ENCODE data around the gene CCS. TPM values are rescaled to one million over a fixed set of nuclear protein-coding genes. Genes with fewer than 3 reads are reported as not detected.

CCS gene
- total and polyA plus RNA-seq, 9 of the 15 experiments (the other 6 are each of a cell fraction or from before 2014, with no cell fraction given) = 1.1 to 46.6 (median 26.8) TPM

DNA sequence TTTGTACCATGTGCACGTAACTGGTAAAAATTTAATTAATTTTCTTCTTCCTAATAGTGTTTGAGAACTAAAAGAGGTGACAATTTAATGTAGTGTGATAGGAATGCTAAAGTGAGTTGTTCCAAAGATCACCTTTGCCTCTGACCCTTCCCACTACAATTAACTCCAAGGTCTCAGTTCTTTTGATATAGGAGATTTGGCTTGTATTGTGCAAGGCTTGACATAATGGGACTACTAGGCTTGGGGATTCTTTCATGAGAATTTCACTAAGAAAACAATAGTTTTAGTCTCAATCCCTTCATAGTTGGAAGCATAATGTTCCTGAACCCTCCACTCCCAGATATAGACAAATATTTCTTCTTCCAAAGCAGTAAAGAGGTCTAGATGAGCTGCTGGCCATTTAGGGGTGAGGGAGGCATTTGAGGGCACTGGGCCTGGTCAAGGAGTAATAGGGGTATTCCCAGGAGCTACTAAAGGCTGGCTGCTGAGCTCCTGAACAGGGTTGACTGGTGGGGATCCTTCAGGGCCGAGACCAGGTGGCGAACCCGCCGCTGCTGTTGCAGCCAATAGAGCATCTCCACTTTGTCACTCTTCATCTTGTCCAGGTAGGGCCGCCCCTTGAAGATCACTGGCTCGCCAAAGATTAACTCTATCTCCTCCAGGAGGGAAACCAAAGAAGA lies 2.8 kb upstream of the CCS start:
- H3K27me3 ChIP-seq (ENCODE audit: control insufficient read depth in 2 of 2, insufficient read depth in 2 of 2, low read length in 2 of 2) = peaks cover 0 to 6% of the 10 kb centered on the region in 2 experiments; a peak in 1 of 5 replicates
- H3K4me3 ChIP-seq = no peak overlapping the region
- in situ Hi-C loops (cut with MboI) (no loop called here), intact Hi-C loops (cut with micrococcal nuclease) (loop anchor here (5.0 kb wide), 1 partner anchor 87 kb away; the partner anchor contains the start of gene RBM4B)
- no peaks in the 10 kb centered on the region for H3K36me3 ChIP-seq (ENCODE audit: control insufficient read depth, insufficient read depth, low read length)
- no peaks in the 10 kb centered on the region for H3K9me3 ChIP-seq (replicated peaks; ENCODE audit: control insufficient read depth, insufficient read depth, low read depth, low read length)
- H2AFZ ChIP-seq (ENCODE audit: low read depth, low read length) = no peak overlapping the region
- no peak overlapping the region for H3K27ac ChIP-seq (ENCODE audit: extremely low read depth, low read depth, low read length)
- H3K79me2 ChIP-seq (ENCODE audit: control insufficient read depth, insufficient read depth, low read length) = peaks cover 20% of the 10 kb centered on the region
- no peak overlapping the region for H3K4me2 ChIP-seq (ENCODE audit: insufficient read depth, low read length)
- no TSS peak for BruUV-seq (replicated peaks)
- 59% methylated on average over 7 of the region's 7 CpGs for WGBS (ENCODE audit: insufficient coverage, low coverage, missing lambda C conversion rate)
- DNase-seq (ENCODE audit: extremely low read depth in 1 of 4, low spot score in 3 of 4) = no peak
- no peak for ATAC-seq
- H4K20me1 ChIP-seq (replicated peaks; ENCODE audit: control insufficient read depth, insufficient read depth, low read length) = no peaks in the 10 kb centered on the region
- CTCF ChIA-PET (ENCODE audit: low intra/inter-chr PET ratio) = no interaction called here
- TF ChIP-seq, protein P1, sequence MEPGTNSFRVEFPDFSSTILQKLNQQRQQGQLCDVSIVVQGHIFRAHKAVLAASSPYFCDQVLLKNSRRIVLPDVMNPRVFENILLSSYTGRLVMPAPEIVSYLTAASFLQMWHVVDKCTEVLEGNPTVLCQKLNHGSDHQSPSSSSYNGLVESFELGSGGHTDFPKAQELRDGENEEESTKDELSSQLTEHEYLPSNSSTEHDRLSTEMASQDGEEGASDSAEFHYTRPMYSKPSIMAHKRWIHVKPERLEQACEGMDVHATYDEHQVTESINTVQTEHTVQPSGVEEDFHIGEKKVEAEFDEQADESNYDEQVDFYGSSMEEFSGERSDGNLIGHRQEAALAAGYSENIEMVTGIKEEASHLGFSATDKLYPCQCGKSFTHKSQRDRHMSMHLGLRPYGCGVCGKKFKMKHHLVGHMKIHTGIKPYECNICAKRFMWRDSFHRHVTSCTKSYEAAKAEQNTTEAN (CRISPR knock-in tag; IDR thresholded peaks at IDR 0.05) = no peak
- TF ChIP-seq, protein P2, sequence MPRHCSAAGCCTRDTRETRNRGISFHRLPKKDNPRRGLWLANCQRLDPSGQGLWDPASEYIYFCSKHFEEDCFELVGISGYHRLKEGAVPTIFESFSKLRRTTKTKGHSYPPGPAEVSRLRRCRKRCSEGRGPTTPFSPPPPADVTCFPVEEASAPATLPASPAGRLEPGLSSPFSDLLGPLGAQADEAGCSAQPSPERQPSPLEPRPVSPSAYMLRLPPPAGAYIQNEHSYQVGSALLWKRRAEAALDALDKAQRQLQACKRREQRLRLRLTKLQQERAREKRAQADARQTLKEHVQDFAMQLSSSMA (CRISPR knock-in tag; IDR thresholded peaks at IDR 0.05) = no peak
- TF ChIP-seq, protein P3, sequence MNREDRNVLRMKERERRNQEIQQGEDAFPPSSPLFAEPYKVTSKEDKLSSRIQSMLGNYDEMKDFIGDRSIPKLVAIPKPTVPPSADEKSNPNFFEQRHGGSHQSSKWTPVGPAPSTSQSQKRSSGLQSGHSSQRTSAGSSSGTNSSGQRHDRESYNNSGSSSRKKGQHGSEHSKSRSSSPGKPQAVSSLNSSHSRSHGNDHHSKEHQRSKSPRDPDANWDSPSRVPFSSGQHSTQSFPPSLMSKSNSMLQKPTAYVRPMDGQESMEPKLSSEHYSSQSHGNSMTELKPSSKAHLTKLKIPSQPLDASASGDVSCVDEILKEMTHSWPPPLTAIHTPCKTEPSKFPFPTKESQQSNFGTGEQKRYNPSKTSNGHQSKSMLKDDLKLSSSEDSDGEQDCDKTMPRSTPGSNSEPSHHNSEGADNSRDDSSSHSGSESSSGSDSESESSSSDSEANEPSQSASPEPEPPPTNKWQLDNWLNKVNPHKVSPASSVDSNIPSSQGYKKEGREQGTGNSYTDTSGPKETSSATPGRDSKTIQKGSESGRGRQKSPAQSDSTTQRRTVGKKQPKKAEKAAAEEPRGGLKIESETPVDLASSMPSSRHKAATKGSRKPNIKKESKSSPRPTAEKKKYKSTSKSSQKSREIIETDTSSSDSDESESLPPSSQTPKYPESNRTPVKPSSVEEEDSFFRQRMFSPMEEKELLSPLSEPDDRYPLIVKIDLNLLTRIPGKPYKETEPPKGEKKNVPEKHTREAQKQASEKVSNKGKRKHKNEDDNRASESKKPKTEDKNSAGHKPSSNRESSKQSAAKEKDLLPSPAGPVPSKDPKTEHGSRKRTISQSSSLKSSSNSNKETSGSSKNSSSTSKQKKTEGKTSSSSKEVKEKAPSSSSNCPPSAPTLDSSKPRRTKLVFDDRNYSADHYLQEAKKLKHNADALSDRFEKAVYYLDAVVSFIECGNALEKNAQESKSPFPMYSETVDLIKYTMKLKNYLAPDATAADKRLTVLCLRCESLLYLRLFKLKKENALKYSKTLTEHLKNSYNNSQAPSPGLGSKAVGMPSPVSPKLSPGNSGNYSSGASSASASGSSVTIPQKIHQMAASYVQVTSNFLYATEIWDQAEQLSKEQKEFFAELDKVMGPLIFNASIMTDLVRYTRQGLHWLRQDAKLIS (CRISPR knock-in tag; IDR thresholded peaks at IDR 0.05) = no peak
- TF ChIP-seq, protein P4, sequence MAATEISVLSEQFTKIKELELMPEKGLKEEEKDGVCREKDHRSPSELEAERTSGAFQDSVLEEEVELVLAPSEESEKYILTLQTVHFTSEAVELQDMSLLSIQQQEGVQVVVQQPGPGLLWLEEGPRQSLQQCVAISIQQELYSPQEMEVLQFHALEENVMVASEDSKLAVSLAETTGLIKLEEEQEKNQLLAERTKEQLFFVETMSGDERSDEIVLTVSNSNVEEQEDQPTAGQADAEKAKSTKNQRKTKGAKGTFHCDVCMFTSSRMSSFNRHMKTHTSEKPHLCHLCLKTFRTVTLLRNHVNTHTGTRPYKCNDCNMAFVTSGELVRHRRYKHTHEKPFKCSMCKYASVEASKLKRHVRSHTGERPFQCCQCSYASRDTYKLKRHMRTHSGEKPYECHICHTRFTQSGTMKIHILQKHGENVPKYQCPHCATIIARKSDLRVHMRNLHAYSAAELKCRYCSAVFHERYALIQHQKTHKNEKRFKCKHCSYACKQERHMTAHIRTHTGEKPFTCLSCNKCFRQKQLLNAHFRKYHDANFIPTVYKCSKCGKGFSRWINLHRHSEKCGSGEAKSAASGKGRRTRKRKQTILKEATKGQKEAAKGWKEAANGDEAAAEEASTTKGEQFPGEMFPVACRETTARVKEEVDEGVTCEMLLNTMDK (IDR thresholded peaks at IDR 0.05; ENCODE audit: borderline replicate concordance, insufficient read depth, low read depth, low read length, poor library complexity, severe bottlenecking) = no peak
- no peak for TF ChIP-seq ILF3 (IDR thresholded peaks at IDR 0.05; ENCODE audit: borderline replicate concordance)
- no peak for TF ChIP-seq ZNF76 (CRISPR knock-in tag; IDR thresholded peaks at IDR 0.05; ENCODE audit: borderline replicate concordance)
- TF ChIP-seq NEUROD1 (IDR thresholded peaks at IDR 0.05; ENCODE audit: borderline replicate concordance, low read depth, low read length, partially characterized antibody) = no peak
- no peak for TF ChIP-seq ZEB2 (IDR thresholded peaks at IDR 0.05)
- no peak for TF ChIP-seq ZNF766 (CRISPR knock-in tag; conservative IDR thresholded peaks at IDR 0.05)
- no peak for TF ChIP-seq BCL6 (CRISPR knock-in tag; IDR thresholded peaks at IDR 0.05)
- no peak for TF ChIP-seq SAFB (IDR thresholded peaks at IDR 0.05; ENCODE audit: borderline replicate concordance, low read depth, low read length)
- no peak for TF ChIP-seq RBFOX2 (IDR thresholded peaks at IDR 0.05; ENCODE audit: low read depth, low read length)
- POLR2A ChIA-PET = interaction anchor here (0.7 to 1.4 kb wide), 6 partner anchors 24 to 249 kb away, joined by 3 to 5 read pairs (median 3); no protein-coding TSS in a partner anchor
- H3K9me1 ChIP-seq (ENCODE audit: control insufficient read depth, insufficient read depth, low read length) = no peaks in the 10 kb centered on the region
- no peak for FAIRE-seq
- H3K4me1 ChIP-seq (replicated peaks in 1 of 2; ENCODE audit: control insufficient read depth in 2 of 2, insufficient read depth in 2 of 2, low read length in 2 of 2) = peaks cover 24 to 35% of the 10 kb centered on the region in 2 experiments; a peak in 4 of 5 replicates
- no peak overlapping the region for H3K9ac ChIP-seq (ENCODE audit: insufficient read depth in 1 of 2, low read depth in 2 of 2, low read length in 2 of 2)
